ENCODE results near the gene MB. TPM values are rescaled to one million over a fixed set of nuclear protein-coding genes. Genes with fewer than 3 reads are reported as not detected.

The MB gene
- total RNA-seq, 1 experiment from 2014 or later, result 0.30 TPM

DNA sequence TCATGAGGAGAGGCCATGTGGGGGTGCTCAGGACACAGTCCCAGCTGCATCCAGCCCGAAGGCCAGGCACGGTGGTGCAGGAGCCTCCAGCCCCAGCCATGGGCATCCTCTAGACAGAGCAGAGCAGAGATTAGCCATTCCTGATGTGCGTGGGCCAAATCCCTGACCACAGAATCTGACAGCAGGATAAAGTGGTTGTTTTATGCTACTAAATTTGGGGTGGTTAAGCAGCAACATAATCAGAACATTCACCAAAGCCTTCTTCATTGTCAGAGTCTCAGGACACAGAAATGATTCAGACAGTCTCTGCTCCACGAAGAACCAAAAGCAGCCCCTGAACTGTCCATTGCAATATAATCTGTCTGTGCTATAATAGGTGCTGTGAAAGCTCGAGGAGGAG is 56.8 kb downstream of the MB start:
- CTCF ChIA-PET, result no interaction called here
- Histone ChIP-seq H3K9me3 (ENCODE audit: low read depth, low read length, poor library complexity, severe bottlenecking) (no peaks in the 10 kb centered on the region), H3K4me3 (ENCODE audit: low read depth, low read length, poor library complexity, severe bottlenecking) (no peak overlapping the region), H3K4me1 (ENCODE audit: insufficient read depth, low read length, poor library complexity, severe bottlenecking) (peaks cover 37% of the 10 kb centered on the region), H3K36me3 (ENCODE audit: insufficient read depth, low read length, poor library complexity, severe bottlenecking) (no peaks in the 10 kb centered on the region), H3K27me3 (replicated peaks; ENCODE audit: insufficient read depth, low read depth, low read length, poor library complexity) (no peaks in the 10 kb centered on the region), H3K27ac (ENCODE audit: low read depth, low read length, poor library complexity, severe bottlenecking) (no peak overlapping the region)
- intact Hi-C loops (cut with micrococcal nuclease; ENCODE audit: unreplicated experiment), result loop anchor here (5.0 kb wide), 1 partner anchor 103 kb away; no protein-coding TSS in a partner anchor
- no peak for DNase-seq (ENCODE audit: low spot score)
- TF ChIP-seq CTCF (conservative IDR thresholded peaks at IDR 0.05; ENCODE audit: low read depth, low read length) (no peak), EZH2 (IDR thresholded peaks at IDR 0.05; ENCODE audit: borderline replicate concordance, low read depth, low read length, poor library complexity, severe bottlenecking) (no peak)
- POLR2A ChIA-PET (ENCODE audit: low non-redundant PET), result no interaction called here
- no TSS peak for BruUV-seq (replicated peaks)

DNA sequence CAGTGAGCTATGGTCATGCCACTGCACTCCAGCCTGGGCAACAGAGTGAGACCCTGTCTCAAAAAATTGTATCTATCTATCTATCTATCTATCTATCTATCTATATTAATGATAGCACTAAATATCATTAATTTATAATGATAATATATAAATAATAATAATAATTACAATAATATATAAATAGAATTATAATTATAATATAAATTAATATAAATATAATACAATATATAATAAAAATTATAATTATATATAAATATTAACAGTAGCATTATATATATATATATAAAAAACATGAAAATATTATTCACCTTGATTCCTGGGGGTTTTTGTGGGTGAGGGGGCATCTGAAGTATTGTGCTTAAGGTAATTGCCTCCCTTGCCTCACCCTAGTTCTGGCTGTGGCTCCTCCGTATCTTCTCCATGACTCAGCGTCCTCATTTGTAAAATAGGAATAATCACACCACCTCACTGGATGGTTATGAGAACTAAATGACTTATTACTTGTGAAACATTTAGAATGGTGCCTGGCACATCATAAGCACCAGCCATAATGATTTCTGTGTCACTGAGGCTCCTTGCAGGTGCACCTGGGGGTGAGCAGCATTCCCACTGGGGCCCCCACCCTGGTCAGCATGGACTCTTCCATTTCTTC is 57.6 kb downstream of the MB start:
- H3K9me3 ChIP-seq (ENCODE audit: low read depth, low read length, poor library complexity, severe bottlenecking), result no peaks in the 10 kb centered on the region
- peak; percentile 33 for DNase-seq (ENCODE audit: low spot score)
- intact Hi-C loops (cut with micrococcal nuclease; ENCODE audit: unreplicated experiment), result loop anchor here (5.0 kb wide), 1 partner anchor 102 kb away; no protein-coding TSS in a partner anchor
- BruUV-seq (replicated peaks), result no TSS peak
- TF ChIP-seq EZH2 (IDR thresholded peaks at IDR 0.05; ENCODE audit: borderline replicate concordance, low read depth, low read length, poor library complexity, severe bottlenecking), result no peak
- no peak for TF ChIP-seq CTCF (conservative IDR thresholded peaks at IDR 0.05; ENCODE audit: low read depth, low read length)
- no peak overlapping the region for H3K4me3 ChIP-seq (ENCODE audit: low read depth, low read length, poor library complexity, severe bottlenecking)
- POLR2A ChIA-PET (ENCODE audit: low non-redundant PET), result no interaction called here
- no peak overlapping the region for H3K27ac ChIP-seq (ENCODE audit: low read depth, low read length, poor library complexity, severe bottlenecking)
- H3K4me1 ChIP-seq (ENCODE audit: insufficient read depth, low read length, poor library complexity, severe bottlenecking), result peaks cover 37% of the 10 kb centered on the region
- CTCF ChIA-PET, result no interaction called here
- H3K27me3 ChIP-seq (replicated peaks; ENCODE audit: insufficient read depth, low read depth, low read length, poor library complexity), result no peaks in the 10 kb centered on the region
- H3K36me3 ChIP-seq (ENCODE audit: insufficient read depth, low read length, poor library complexity, severe bottlenecking), result no peaks in the 10 kb centered on the region

DNA sequence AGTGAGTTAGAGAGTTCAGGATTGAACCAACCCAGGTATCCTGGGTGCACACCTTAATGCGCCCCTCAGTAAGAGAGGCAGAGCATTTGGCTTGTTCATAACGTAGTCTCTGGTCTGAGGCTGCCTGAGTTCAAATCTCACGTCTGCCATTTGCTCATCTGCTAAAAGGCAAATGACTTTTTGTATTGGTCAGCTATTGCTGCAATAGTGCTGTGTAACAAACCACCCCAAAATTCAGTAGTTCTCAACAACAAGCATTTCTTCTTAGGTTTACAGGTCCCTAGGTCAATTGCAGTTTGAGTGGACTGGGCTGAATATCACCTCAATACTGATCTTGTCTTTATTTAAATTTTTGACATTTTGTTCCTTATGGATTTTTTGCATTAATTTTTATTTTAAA is 58.4 kb downstream of the MB start:
- CTCF ChIA-PET, result no interaction called here
- DNase-seq (ENCODE audit: low spot score), result no peak
- intact Hi-C loops (cut with micrococcal nuclease; ENCODE audit: unreplicated experiment), result no loop called here

More for the DNA sequence above, 58.4 kb downstream of the MB start:
- Histone ChIP-seq H3K9me3 (ENCODE audit: low read depth, low read length, poor library complexity, severe bottlenecking) (no peaks in the 10 kb centered on the region), H3K27me3 (replicated peaks; ENCODE audit: insufficient read depth, low read depth, low read length, poor library complexity) (no peaks in the 10 kb centered on the region), H3K36me3 (ENCODE audit: insufficient read depth, low read length, poor library complexity, severe bottlenecking) (no peaks in the 10 kb centered on the region), H3K4me1 (ENCODE audit: insufficient read depth, low read length, poor library complexity, severe bottlenecking) (peaks cover 34% of the 10 kb centered on the region), H3K27ac (ENCODE audit: low read depth, low read length, poor library complexity, severe bottlenecking) (no peak overlapping the region), H3K4me3 (ENCODE audit: low read depth, low read length, poor library complexity, severe bottlenecking) (no peak overlapping the region)
- no peak for TF ChIP-seq EZH2 (IDR thresholded peaks at IDR 0.05; ENCODE audit: borderline replicate concordance, low read depth, low read length, poor library complexity, severe bottlenecking)
- TF ChIP-seq CTCF (conservative IDR thresholded peaks at IDR 0.05; ENCODE audit: low read depth, low read length), result no peak
- no TSS peak for BruUV-seq (replicated peaks)
- POLR2A ChIA-PET (ENCODE audit: low non-redundant PET), result no interaction called here
